GM12874 (cell line): ENCODE data around the gene SDF4.

ENCODE experiments used
- CTCF ChIP-seq: IDR thresholded peaks from 2 replicates; pipeline ENCODE4 v1.5.1; 2011; ENCODE audit warnings: low read depth, mild to moderate bottlenecking, control low read depth, low read length, moderate library complexity; ENCODE audit not compliant: insufficient read depth

The SDF4 gene

GRCh38 chr1:1227386-1227785, 4.4 kb downstream of the SDF4 start:
- no peak for TF ChIP-seq CTCF

GRCh38 chr1:1226566-1227362, 5.0 kb downstream of the SDF4 start:
- TF ChIP-seq CTCF: no peak

- no peak for TF ChIP-seq CTCF
Observed at GRCh38 chr1:1225913-1226312, 5.9 kb downstream of the SDF4 start.

- no peak for TF ChIP-seq CTCF
Observed at GRCh38 chr1:1225238-1225845, 6.5 kb downstream of the SDF4 start.

- TF ChIP-seq CTCF: no peak
Observed at GRCh38 chr1:1223891-1224290, 7.9 kb downstream of the SDF4 start.

GRCh38 chr1:1223321-1223720, 8.5 kb downstream of the SDF4 start:
- no peak for TF ChIP-seq CTCF

GRCh38 chr1:1222575-1223225, 9.1 kb downstream of the SDF4 start:
- TF ChIP-seq CTCF: no peak
